Stimulated activated naive CD8-positive, alpha-beta T cell treated with anti-CD3 and anti-CD28 coated beads, Interleukin-15, Interleukin-2, amounts not matched to agents 100 ng/mL and 50 ng/mL, for 24 hours (primary cell): ENCODE results near the gene TIMM8B.
"Not testable (repeated sequence)": the region's sequence is repeated elsewhere in the genome, so short reads cannot be mapped to it uniquely, and the experiment has no call there.

ENCODE experiments used
- H3K27ac Mint-ChIP-seq: one replicate; pipeline ENCODE4 v1.8.0; 2021; ENCODE audit warnings: mild to moderate bottlenecking, mixed read lengths
- H3K27me3 Mint-ChIP-seq: one replicate; pipeline ENCODE4 v1.8.0; 2021; ENCODE audit warnings: mixed read lengths
- H3K36me3 Mint-ChIP-seq: one replicate; pipeline ENCODE4 v1.8.0; 2021; ENCODE audit warnings: low read depth, mixed read lengths
- H3K4me1 Mint-ChIP-seq: one replicate; pipeline ENCODE4 v1.8.0; 2021; ENCODE audit warnings: low read depth, mixed read lengths
- H3K4me3 Mint-ChIP-seq: one replicate; pipeline ENCODE4 v1.8.0; 2021; ENCODE audit warnings: mild to moderate bottlenecking, mixed read lengths
- H3K9me3 Mint-ChIP-seq: one replicate; pipeline ENCODE4 v1.8.0; 2021; ENCODE audit warnings: mixed read lengths

Gene TIMM8B

DNA sequence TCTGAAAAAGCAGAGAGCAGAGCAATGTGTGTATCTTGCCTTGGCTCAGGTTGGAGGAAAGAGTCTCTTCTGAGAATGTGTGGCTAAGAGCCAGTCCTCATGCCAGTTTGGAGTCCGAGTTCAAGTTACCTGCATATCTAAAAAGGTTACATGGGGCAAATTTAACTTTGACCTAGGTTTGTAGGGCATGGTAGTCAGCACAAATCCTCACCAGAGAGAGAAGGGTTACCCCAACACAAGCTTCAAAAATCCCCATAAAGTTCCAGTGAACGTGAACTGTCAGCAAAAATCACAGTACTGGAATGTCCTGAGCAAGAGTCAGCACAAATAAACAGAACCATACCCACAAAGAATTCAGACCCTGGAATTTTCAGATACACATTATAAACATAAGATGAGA is 13.9 kb upstream of the TIMM8B start:
- no peaks in the 10 kb centered on the region for H3K27me3 Mint-ChIP-seq
- H3K27ac Mint-ChIP-seq = no peak overlapping the region
- H3K9me3 Mint-ChIP-seq = no peaks in the 10 kb centered on the region
- peaks cover 3% of the 10 kb centered on the region for H3K4me1 Mint-ChIP-seq
- H3K4me3 Mint-ChIP-seq = no peak overlapping the region
- peaks cover 17% of the 10 kb centered on the region for H3K36me3 Mint-ChIP-seq

DNA sequence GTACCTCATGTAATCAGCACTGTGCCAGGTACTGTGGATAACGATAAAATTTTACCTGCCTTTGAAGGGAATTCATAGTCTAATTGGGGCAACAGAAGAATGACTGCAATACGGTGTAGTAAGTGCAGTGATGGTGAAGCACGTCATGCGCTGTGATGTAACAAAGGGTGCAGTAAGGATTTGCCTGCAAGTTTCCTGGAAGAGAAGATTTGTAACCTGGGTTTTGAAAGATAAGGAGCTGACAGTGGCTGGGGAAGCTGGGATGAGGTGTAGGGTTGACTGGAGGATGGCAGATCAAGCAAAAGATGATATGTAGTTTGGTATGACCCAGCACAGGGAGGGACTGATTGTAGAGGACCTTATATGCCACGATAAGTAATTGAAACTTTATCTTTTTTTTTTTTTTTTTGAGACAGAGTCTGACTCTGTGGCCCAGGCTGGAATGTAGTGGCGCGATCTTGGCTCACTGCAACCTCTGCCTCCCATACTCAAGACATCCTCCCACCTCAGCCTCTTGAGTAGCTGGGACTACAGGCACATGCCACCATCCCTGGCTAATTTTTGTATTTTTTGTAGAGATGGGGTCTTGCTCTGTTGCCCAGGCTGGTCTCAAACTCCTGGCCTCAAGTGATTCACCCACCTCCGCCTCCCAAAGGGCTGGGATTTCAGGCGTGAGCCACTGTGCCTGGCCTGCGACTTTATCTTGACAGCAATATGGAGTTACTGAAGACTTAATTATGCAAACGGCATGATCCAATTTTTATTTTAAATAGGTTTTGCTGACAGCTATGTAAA is 11.4 kb upstream of the TIMM8B start:
- H3K36me3 Mint-ChIP-seq = peaks cover 29% of the 10 kb centered on the region
- H3K27me3 Mint-ChIP-seq = no peaks in the 10 kb centered on the region
- H3K4me1 Mint-ChIP-seq = no peaks in the 10 kb centered on the region
- H3K4me3 Mint-ChIP-seq = no peak overlapping the region
- H3K27ac Mint-ChIP-seq = no peak overlapping the region
- no peaks in the 10 kb centered on the region for H3K9me3 Mint-ChIP-seq

DNA sequence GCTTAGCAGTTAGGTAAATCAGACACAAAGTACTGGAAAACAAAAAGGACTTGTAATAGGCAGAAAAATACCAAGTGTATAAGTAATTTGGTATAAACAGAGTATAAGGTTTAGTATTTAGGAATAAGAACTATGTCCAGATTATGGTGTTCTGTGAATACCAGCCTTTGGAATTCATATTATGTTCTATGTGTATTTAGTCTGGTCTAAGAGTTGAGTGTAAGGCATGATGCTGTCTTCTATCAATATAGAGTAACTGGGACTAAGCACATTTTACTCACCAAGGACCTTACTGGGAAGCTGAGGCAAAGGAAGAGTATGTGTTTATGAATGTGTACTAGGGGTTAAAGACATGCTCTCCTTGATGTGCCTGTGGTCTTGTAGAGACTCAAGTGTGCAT is 9.6 kb upstream of the TIMM8B start:
- H3K27me3 Mint-ChIP-seq = no peaks in the 10 kb centered on the region
- no peak overlapping the region for H3K27ac Mint-ChIP-seq
- peaks cover 2% of the 10 kb centered on the region for H3K4me1 Mint-ChIP-seq
- no peak overlapping the region for H3K4me3 Mint-ChIP-seq
- no peaks in the 10 kb centered on the region for H3K9me3 Mint-ChIP-seq
- H3K36me3 Mint-ChIP-seq = peaks cover 44% of the 10 kb centered on the region

DNA sequence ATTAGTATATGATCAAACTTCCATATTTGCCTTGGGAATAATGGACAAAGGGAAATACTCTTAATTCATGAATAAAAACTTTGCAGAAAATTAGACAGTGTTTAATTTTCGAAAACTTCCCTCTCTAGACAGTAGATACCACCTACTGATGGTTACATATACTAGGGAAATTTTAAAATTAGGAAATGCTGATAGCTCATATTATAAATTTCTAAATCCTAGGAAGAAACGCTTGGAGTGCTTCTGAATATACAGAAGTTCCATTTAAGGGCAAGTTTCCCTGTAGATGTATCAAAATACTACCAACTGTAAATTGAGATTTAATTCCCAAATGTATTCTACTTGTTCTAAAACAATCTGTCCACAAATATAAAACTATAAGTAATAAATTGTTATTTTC is 8.7 kb upstream of the TIMM8B start:
- H3K27me3 Mint-ChIP-seq, H3K27ac Mint-ChIP-seq, H3K4me3 Mint-ChIP-seq, H3K9me3 Mint-ChIP-seq, H3K4me1 Mint-ChIP-seq: not testable (repeated sequence)
- peaks cover 50% of the 10 kb centered on the region for H3K36me3 Mint-ChIP-seq

DNA sequence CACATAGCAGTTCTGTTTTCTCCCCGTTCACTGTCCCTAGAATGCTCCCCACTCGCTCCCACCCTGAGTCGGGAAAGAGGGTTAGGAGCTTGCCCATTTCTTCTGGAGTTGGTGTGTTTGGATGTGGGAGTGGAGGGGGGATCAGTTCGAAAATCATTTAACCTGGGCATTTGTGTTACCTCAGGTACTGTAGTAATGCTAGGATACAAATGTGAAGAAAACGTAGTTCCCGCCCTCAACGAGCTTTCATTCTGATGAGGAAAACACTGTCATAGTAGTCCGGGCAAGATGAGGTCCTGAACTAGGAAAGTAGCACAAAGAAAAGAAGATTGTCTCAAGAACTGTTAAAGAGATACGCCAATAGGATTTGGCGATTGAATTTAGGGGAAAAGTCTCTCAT is 656 bp upstream of the TIMM8B start:
- H3K4me3 Mint-ChIP-seq = peak overlapping the region; percentile 97
- H3K36me3 Mint-ChIP-seq = peaks cover 89% of the 10 kb centered on the region
- H3K9me3 Mint-ChIP-seq = no peaks in the 10 kb centered on the region
- H3K27ac Mint-ChIP-seq = peak overlapping the region; percentile 98
- H3K27me3 Mint-ChIP-seq = no peaks in the 10 kb centered on the region
- H3K4me1 Mint-ChIP-seq = peaks cover 74% of the 10 kb centered on the region

DNA sequence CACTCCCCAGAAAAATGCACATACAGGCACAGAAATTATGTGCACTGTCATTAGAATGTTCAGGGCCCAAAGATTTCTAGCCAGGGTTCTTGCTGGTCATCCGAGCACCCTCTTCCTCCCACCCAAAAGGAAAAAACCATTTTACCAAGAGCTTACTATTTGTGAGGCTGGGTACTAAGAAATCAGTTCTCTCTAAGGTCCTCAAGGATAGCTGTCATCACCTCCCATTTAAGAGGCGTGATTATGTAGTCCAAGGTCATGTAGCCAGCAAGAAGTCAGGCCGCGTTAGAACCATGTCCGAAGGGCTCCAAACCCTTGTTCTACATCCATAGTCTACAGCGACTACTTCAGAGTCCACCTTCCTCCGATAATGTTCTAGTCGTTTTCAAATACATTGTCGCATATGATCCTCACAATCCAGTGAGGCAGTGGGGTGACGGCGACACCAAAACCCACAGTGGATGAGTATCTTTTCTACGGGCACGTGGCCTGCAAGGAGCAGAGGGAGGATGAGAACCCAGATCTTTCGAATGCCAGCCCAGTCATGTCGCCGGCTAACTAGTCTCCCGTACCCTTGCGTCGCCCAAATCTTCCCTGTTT is 634 bp downstream of the TIMM8B start:
- Mint-ChIP-seq H3K36me3 (peaks cover 84% of the 10 kb centered on the region), H3K27ac (peak overlapping the region; percentile 98), H3K27me3 (no peaks in the 10 kb centered on the region), H3K4me3 (peak overlapping the region; percentile 97), H3K4me1 (peaks cover 75% of the 10 kb centered on the region), H3K9me3 (no peaks in the 10 kb centered on the region)

DNA sequence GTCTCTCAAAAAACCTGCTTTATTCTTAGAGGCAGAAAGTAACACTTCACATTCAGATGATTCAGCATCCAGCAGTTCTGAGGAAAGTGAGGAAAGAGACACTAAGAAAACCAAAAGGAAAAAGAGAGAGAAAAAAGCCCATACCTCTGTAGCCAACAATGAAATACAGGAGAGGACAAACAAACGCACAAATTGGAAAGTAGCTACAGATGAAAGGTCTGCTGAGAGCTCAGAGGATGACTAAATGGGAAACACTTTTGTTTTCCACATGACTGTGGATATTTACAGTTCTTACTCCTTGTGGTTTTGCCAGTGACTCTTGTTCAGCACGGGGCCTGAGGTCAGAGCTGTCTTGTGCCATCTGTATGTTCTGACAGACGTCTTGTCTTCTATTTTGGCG is 3.8 kb downstream of the TIMM8B start:
- H3K27me3 Mint-ChIP-seq = no peaks in the 10 kb centered on the region
- peaks cover 83% of the 10 kb centered on the region for H3K36me3 Mint-ChIP-seq
- H3K9me3 Mint-ChIP-seq = no peaks in the 10 kb centered on the region
- H3K27ac Mint-ChIP-seq = peak overlapping the region; percentile 61
- H3K4me3 Mint-ChIP-seq = peak overlapping the region; percentile 8
- peaks cover 56% of the 10 kb centered on the region for H3K4me1 Mint-ChIP-seq

DNA sequence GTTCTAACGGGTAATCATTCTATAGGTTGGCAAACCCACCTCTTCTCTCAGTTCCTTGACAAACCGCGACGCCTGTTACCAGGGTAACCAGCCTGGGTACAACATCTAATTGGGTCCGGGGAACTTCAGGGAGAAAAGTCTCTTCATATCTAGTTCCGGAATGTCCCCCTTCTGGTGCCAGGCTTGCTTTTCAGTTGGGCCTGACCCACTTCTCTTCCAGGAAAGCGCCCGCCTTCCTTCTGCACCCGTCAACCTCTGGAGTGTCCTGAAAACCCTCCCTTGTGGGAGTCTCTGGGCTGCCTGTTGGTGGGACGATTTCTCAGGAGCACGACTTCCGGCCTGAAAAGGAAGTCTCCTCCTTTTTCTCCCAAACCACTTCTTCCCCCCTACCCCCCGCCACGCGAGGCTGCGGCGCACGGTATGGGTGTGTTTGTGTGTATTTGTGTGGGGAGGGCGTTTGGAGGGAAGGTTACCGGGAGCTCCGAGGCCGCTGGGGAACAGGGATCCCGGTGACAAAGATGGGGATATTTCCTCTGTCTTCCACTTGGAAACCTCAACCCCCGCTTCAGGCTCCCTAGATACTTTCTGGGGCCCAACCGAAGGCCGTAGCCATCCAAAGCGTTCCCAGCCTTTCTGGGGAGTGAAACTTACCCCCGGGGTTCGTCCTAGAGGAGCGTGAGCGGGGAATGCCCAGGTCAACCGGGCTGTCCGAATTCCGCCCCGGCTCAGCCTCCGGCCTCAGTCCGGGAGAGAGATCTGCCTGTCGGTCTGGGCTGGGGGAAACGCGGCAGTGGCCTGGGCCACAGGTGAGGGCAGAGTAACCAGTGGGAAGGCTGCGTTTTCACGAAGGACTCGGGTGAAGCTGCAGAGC is 12.4 kb downstream of the TIMM8B start, which contains the start of the genes NKAPD1 and PIH1D2:
NKAPD1 (plus strand) TSS at position 359 of the 871 bp plus-strand sequence. CDS start 1,276 bp downstream, outside the sequence.
PIH1D2 (minus strand) TSS at position 77 of the 871 bp plus-strand sequence. CDS start 843 bp downstream, outside the sequence.
- Mint-ChIP-seq H3K27me3 (peaks cover 8% of the 10 kb centered on the region), H3K9me3 (no peaks in the 10 kb centered on the region), H3K4me3 (peak within 1 kb of the TSS; percentile 97), H3K27ac (peak within 1 kb of the TSS; percentile 98), H3K4me1 (peaks cover 34% of the 10 kb centered on the region), H3K36me3 (peaks cover 27% of the 10 kb centered on the region)

DNA sequence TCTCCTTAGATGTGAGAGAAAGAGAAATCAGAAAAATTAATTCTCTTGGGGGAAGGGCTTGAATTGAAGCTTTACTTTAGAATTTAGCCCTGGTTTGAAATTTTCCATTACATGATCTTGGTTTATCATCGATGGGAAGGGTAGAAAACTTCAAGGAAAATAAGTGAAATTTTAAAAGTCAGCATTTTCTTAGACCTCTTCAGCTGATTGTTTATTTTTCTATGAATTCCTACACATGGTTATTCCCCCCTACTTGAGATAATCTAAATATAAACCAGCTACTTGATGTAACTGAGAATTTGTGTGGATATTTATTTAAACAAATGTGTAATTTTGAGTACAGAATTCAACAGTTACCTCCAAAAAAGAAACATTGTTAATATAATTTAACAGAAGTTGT is 23.6 kb downstream of the TIMM8B start:
- Mint-ChIP-seq H3K36me3 (peaks cover 43% of the 10 kb centered on the region), H3K4me1 (no peaks in the 10 kb centered on the region), H3K4me3 (no peak overlapping the region), H3K27ac (no peak overlapping the region), H3K9me3 (no peaks in the 10 kb centered on the region), H3K27me3 (no peaks in the 10 kb centered on the region)

DNA sequence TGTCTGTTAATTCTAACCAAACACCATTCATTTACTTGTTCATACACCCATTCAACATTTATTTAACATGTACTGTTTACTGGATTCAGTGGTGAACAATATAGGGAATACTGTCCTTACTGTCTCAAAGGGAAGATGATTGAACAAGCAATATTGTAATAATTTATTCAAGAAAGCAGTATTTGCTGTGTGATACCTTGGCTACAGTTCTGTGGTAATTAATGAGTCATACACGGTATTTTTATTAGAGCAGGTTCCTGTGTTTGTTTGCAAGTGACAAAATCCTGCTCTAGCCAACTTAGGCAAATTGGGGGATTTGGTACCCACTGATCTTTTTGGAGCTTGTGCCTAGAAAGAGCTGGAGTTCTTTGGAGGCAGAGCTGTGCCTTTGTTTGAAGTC is 28.5 kb downstream of the TIMM8B start:
- Mint-ChIP-seq H3K27me3 (no peaks in the 10 kb centered on the region), H3K9me3 (no peaks in the 10 kb centered on the region), H3K36me3 (peaks cover 72% of the 10 kb centered on the region), H3K4me1 (peaks cover 18% of the 10 kb centered on the region), H3K27ac (no peak overlapping the region), H3K4me3 (no peak overlapping the region)

DNA sequence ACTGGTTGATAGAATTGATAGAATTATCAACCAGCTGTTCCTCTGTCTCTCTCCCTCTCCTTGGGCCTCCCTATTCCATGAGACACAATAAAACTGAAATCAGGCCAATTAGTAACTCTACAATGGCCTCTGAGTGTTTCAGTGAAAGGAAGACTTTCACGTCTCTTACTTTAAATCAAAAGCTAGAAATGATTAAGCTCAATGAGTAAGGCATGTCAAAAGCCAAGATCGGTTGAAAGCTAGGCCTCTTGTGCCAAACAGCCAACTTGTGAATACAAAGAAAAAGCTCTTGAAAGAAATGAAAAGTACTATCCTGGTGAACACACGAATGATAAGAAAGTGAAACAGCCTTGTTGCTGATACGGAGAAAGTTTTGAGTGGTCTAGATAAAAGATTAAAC is 29.4 kb downstream of the TIMM8B start:
- Mint-ChIP-seq H3K9me3 (no peaks in the 10 kb centered on the region), H3K27ac (peak overlapping the region; percentile 69), H3K4me3 (no peak overlapping the region), H3K4me1 (peaks cover 18% of the 10 kb centered on the region), H3K36me3 (peaks cover 63% of the 10 kb centered on the region), H3K27me3 (no peaks in the 10 kb centered on the region)

DNA sequence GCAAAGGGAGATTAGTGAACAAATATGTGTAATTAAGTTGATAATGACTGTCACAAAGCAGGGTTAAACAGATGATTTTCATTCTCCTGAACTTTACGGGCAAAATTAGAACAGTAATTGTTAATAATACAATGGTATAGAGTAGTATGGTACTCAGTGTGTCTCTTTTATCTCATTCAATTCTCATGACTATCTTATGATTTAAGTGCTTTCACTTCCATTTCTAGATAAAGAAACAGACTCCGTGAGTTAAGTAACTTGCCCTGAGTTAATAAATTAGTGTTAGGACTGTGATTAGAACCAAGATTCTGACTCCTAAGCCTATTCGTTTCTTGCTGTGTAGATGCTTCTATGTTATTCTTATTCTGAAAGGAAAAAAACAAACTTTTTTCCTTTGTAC is 34.8 kb downstream of the TIMM8B start:
- Mint-ChIP-seq H3K4me3 (no peak overlapping the region), H3K27ac (no peak overlapping the region), H3K9me3 (no peaks in the 10 kb centered on the region), H3K4me1 (peaks cover 40% of the 10 kb centered on the region), H3K27me3 (no peaks in the 10 kb centered on the region), H3K36me3 (peaks cover 75% of the 10 kb centered on the region)

DNA sequence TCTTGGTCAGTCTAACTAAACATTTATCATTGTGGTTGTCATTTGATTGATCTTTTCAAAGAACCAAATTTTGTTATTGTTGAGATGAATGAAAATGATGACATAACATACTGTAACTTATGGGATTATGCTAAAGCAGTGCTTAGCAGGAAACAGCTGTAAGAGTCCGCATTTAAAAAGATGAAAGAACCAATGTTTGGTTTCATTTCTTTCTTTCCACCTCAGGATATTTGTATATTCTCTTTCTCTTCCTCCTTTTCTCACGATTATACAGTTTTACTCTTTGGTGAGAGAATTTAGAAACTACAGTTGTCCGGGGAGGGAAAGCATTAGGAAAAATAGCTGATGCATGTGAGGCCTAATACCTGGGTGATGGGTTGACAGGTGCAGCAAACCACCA is 35.8 kb downstream of the TIMM8B start:
- Mint-ChIP-seq H3K4me1 (peaks cover 31% of the 10 kb centered on the region), H3K27me3 (no peaks in the 10 kb centered on the region), H3K36me3 (peaks cover 79% of the 10 kb centered on the region), H3K4me3 (no peak overlapping the region), H3K9me3 (no peaks in the 10 kb centered on the region), H3K27ac (no peak overlapping the region)

DNA sequence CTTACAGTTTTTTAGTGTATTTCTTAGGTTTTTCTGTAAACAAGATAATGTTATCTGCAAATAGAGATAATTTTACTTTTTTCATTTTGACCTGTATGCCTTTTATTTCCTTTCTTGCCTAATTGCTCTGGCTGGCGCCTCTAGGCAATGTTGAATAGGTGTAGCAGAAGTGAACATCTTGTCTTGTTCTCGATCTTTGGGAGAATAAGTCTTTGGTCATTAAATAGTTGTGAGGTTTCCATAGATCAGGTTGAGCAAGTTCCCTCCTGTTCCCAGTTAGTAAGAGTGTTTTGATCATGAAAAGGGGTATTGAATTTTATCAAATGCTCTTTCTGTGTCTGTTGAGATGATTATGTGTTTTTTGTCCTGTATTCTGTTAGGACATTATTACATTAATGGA is 36.8 kb downstream of the TIMM8B start:
- Mint-ChIP-seq H3K36me3 (peaks cover 82% of the 10 kb centered on the region), H3K9me3 (no peaks in the 10 kb centered on the region), H3K27ac (no peak overlapping the region), H3K4me1 (peaks cover 31% of the 10 kb centered on the region), H3K4me3 (no peak overlapping the region), H3K27me3 (no peaks in the 10 kb centered on the region)

DNA sequence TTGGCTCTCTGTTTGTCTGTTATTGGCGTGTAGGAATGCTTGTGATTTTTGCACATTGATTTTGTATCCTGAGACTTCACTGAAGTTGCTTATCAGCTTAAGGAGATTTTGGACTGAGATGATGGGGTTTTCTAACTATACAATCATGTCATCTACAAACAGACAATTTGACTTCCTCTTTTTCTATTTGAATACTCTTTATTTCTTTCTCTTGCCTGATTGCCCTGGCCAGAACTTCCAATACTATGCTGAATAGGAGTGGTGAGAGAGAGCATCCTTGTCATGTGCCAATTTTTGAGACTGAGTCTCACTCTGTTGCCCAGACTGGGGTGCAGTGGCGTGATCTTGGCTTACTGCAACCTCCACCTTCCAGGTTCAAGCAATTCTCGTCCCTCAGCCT is 38.3 kb downstream of the TIMM8B start:
- Mint-ChIP-seq H3K4me1 (peaks cover 31% of the 10 kb centered on the region), H3K27ac (peak overlapping the region; percentile 63), H3K36me3 (peaks cover 83% of the 10 kb centered on the region)
- not testable (repeated sequence) for H3K27me3 Mint-ChIP-seq, H3K9me3 Mint-ChIP-seq, H3K4me3 Mint-ChIP-seq
